ENCODE data around the gene SH3BP4. TPM values are rescaled to one million over a fixed set of nuclear protein-coding genes. Genes with fewer than 3 reads are reported as not detected.

The SH3BP4 gene
- not detected in 2 replicates for total RNA-seq (2014; rRNA removed; shearing (Covaris generic); ENCODE audit: low replicate concordance)

- Histone ChIP-seq H3K9me2 (replicated peaks; ENCODE audit: insufficient read depth, low read length) (no peaks in the 10 kb centered on the region), H3K27ac (ENCODE audit: low read length) (no peak within 1 kb of the TSS), H3K4me3 (ENCODE audit: low read length) (no peak within 1 kb of the TSS), H4K20me1 (ENCODE audit: insufficient read depth, low read depth, low read length) (no peaks in the 10 kb centered on the region), H3K36me3 (ENCODE audit: insufficient read depth, low read length) (no peaks in the 10 kb centered on the region), H3K79me2 (ENCODE audit: low read length) (no peaks in the 10 kb centered on the region), H3K9me3 (ENCODE audit: low read length) (no peaks in the 10 kb centered on the region), H3K9ac (ENCODE audit: low read length) (no peak within 1 kb of the TSS), H3K4me2 (ENCODE audit: low read depth, low read length, poor library complexity, severe bottlenecking) (no peak within 1 kb of the TSS), H3K27me3 (ENCODE audit: low read length) (no peaks in the 10 kb centered on the region), H2AFZ (ENCODE audit: low read length) (no peak within 1 kb of the TSS), H3K4me1 (ENCODE audit: low read length) (no peaks in the 10 kb centered on the region)
- DNase-seq = no peak
These were observed at the start of gene SH3BP4 for GRCh38 chr2:234951664-234952269. Gene SH3BP4 (plus strand): TSS chr2:234952017. CDS start chr2:235035003, 82,986 bp downstream.

DNA sequence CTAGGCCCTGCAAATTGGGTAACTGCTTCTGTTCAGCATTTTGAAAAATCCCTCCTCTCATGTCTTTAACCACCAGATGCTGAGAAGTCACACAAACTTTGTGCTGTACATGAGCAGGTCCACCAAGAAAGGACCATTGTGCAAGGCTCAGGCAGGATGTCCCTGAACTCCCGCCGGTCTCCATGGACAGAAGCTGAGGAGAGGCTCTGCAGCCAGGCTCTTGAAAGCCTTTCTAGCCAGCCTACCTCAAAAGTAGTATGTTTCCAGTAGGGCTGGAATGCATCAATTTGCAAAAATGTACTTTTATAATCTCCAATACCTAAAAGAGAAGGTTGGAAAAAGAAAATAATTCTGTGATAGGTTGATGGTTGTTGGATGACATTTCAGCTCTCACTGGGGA lies 47.0 kb upstream of the SH3BP4 start:
- H3K9me3 ChIP-seq (ENCODE audit: low read length) = no peaks in the 10 kb centered on the region
- no peak overlapping the region for H3K27ac ChIP-seq (ENCODE audit: low read length)
- no peaks in the 10 kb centered on the region for H4K20me1 ChIP-seq (ENCODE audit: insufficient read depth, low read depth, low read length)
- no peak overlapping the region for H3K9ac ChIP-seq (ENCODE audit: low read length)
- no peaks in the 10 kb centered on the region for H3K36me3 ChIP-seq (ENCODE audit: insufficient read depth, low read length)
- no peaks in the 10 kb centered on the region for H3K27me3 ChIP-seq (ENCODE audit: low read length)
- no peaks in the 10 kb centered on the region for H3K79me2 ChIP-seq (ENCODE audit: low read length)
- H3K4me1 ChIP-seq (ENCODE audit: low read length) = no peaks in the 10 kb centered on the region
- no peak for DNase-seq
- no peak overlapping the region for H3K4me3 ChIP-seq (ENCODE audit: low read length)
- no peak overlapping the region for H3K4me2 ChIP-seq (ENCODE audit: low read depth, low read length, poor library complexity, severe bottlenecking)
- no peak overlapping the region for H2AFZ ChIP-seq (ENCODE audit: low read length)
- H3K9me2 ChIP-seq (replicated peaks; ENCODE audit: insufficient read depth, low read length) = no peaks in the 10 kb centered on the region

- no peak for DNase-seq
- no peak overlapping the region for H3K27ac ChIP-seq (ENCODE audit: low read length)
These were observed 46.1 kb upstream of the SH3BP4 start for GRCh38 chr2:234905547-234906265.

DNA sequence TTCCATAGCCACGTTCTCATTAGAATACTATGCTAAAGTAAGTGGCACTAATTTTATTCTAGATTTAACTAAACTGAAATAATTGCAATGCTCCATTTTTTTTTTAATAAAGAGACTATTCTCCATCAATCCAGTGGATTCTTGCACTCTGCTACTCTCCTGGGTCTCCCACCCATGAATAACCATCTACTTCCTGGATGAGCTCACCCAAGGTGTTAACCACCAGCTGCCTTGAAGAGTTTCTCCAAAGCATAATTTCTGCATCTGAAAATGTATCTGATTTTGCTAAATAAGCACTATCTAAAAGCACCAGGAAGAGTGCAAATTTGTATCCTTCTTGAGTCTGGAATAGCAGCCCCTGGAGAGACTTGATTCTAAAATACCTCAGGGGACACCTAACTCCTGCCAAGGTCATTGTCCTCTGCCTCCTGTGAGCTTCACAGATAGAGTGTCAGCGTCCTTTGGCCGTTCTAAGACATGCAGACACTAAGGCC lies 41.6 kb upstream of the SH3BP4 start:
- Histone ChIP-seq H3K36me3 (ENCODE audit: insufficient read depth, low read length) (no peaks in the 10 kb centered on the region), H3K9me3 (ENCODE audit: low read length) (no peaks in the 10 kb centered on the region), H3K27ac (ENCODE audit: low read length) (no peak overlapping the region), H3K4me2 (ENCODE audit: low read depth, low read length, poor library complexity, severe bottlenecking) (no peak overlapping the region), H3K9me2 (replicated peaks; ENCODE audit: insufficient read depth, low read length) (no peaks in the 10 kb centered on the region), H3K4me3 (ENCODE audit: low read length) (no peak overlapping the region), H3K27me3 (ENCODE audit: low read length) (no peaks in the 10 kb centered on the region), H3K4me1 (ENCODE audit: low read length) (no peaks in the 10 kb centered on the region), H3K9ac (ENCODE audit: low read length) (no peak overlapping the region), H3K79me2 (ENCODE audit: low read length) (no peaks in the 10 kb centered on the region), H4K20me1 (ENCODE audit: insufficient read depth, low read depth, low read length) (no peaks in the 10 kb centered on the region), H2AFZ (ENCODE audit: low read length) (no peak overlapping the region)
- no peak for DNase-seq

More at GRCh38 chr2:234905547-234906265, 46.1 kb upstream of the SH3BP4 start:
- Histone ChIP-seq H3K4me2 (ENCODE audit: low read depth, low read length, poor library complexity, severe bottlenecking) (no peak overlapping the region), H4K20me1 (ENCODE audit: insufficient read depth, low read depth, low read length) (no peaks in the 10 kb centered on the region), H3K79me2 (ENCODE audit: low read length) (no peaks in the 10 kb centered on the region), H3K9me2 (replicated peaks; ENCODE audit: insufficient read depth, low read length) (no peaks in the 10 kb centered on the region), H2AFZ (ENCODE audit: low read length) (no peak overlapping the region), H3K4me3 (ENCODE audit: low read length) (no peak overlapping the region), H3K9ac (ENCODE audit: low read length) (no peak overlapping the region), H3K27me3 (ENCODE audit: low read length) (no peaks in the 10 kb centered on the region), H3K36me3 (ENCODE audit: insufficient read depth, low read length) (no peaks in the 10 kb centered on the region), H3K9me3 (ENCODE audit: low read length) (no peaks in the 10 kb centered on the region), H3K4me1 (ENCODE audit: low read length) (no peaks in the 10 kb centered on the region)

DNA sequence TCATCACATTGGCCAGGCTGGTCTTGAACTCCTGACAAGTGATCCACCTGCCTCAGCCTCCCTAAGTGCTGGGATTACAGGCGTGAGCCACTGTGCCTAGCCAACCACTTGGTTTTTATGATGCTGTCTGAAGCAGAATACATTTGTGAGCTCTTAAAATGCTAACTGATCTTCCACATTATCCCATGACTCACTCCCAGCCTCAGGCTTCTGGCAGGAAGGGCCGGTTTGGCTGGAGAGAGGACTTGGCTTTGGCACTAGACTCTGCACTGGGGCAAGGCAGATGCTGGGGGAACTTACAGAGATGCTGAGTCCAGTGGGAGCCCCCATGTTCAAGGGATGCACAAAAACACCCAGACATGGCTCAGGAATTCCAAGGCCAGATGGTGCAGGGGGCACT lies 40.5 kb upstream of the SH3BP4 start:
- Histone ChIP-seq H3K27me3 (ENCODE audit: low read length) (no peaks in the 10 kb centered on the region), H4K20me1 (ENCODE audit: insufficient read depth, low read depth, low read length) (no peaks in the 10 kb centered on the region), H3K27ac (ENCODE audit: low read length) (no peak overlapping the region), H3K36me3 (ENCODE audit: insufficient read depth, low read length) (no peaks in the 10 kb centered on the region), H2AFZ (ENCODE audit: low read length) (no peak overlapping the region), H3K9me2 (replicated peaks; ENCODE audit: insufficient read depth, low read length) (no peaks in the 10 kb centered on the region), H3K9ac (ENCODE audit: low read length) (no peak overlapping the region), H3K9me3 (ENCODE audit: low read length) (no peaks in the 10 kb centered on the region), H3K4me3 (ENCODE audit: low read length) (no peak overlapping the region), H3K4me2 (ENCODE audit: low read depth, low read length, poor library complexity, severe bottlenecking) (no peak overlapping the region), H3K79me2 (ENCODE audit: low read length) (no peaks in the 10 kb centered on the region), H3K4me1 (ENCODE audit: low read length) (no peaks in the 10 kb centered on the region)
- no peak for DNase-seq

GRCh38 chr2:234912437-234912836 lies 39.4 kb upstream of the SH3BP4 start:
- Histone ChIP-seq H3K4me2 (ENCODE audit: low read depth, low read length, poor library complexity, severe bottlenecking) (no peak overlapping the region), H3K36me3 (ENCODE audit: insufficient read depth, low read length) (no peaks in the 10 kb centered on the region), H2AFZ (ENCODE audit: low read length) (no peak overlapping the region), H3K4me3 (ENCODE audit: low read length) (no peak overlapping the region), H3K9me3 (ENCODE audit: low read length) (no peaks in the 10 kb centered on the region), H3K4me1 (ENCODE audit: low read length) (no peaks in the 10 kb centered on the region), H4K20me1 (ENCODE audit: insufficient read depth, low read depth, low read length) (no peaks in the 10 kb centered on the region), H3K27me3 (ENCODE audit: low read length) (no peaks in the 10 kb centered on the region), H3K27ac (ENCODE audit: low read length) (no peak overlapping the region), H3K9ac (ENCODE audit: low read length) (no peak overlapping the region), H3K9me2 (replicated peaks; ENCODE audit: insufficient read depth, low read length) (no peaks in the 10 kb centered on the region), H3K79me2 (ENCODE audit: low read length) (no peaks in the 10 kb centered on the region)
- no peak for DNase-seq

DNA sequence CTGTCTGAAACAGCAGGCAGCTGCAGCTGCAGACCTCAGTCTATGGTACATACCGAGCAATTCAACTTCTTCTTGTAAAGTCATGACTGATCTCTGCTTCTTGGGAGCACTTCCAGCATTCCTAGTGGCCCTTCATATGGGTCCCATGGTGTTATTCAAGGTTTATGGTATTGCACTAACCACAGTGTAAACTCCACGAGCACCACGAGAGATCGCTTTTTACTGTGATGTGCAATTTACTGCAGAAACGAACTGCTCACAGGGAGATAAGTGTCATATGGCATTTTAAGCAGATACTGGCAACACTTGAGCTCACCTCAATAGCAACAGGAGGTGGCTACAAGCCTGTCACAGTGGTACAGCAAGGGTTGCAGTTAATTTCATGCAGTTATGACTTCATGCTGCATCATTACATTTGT lies 38.6 kb upstream of the SH3BP4 start:
- no peaks in the 10 kb centered on the region for H3K4me1 ChIP-seq (ENCODE audit: low read length)

DNA sequence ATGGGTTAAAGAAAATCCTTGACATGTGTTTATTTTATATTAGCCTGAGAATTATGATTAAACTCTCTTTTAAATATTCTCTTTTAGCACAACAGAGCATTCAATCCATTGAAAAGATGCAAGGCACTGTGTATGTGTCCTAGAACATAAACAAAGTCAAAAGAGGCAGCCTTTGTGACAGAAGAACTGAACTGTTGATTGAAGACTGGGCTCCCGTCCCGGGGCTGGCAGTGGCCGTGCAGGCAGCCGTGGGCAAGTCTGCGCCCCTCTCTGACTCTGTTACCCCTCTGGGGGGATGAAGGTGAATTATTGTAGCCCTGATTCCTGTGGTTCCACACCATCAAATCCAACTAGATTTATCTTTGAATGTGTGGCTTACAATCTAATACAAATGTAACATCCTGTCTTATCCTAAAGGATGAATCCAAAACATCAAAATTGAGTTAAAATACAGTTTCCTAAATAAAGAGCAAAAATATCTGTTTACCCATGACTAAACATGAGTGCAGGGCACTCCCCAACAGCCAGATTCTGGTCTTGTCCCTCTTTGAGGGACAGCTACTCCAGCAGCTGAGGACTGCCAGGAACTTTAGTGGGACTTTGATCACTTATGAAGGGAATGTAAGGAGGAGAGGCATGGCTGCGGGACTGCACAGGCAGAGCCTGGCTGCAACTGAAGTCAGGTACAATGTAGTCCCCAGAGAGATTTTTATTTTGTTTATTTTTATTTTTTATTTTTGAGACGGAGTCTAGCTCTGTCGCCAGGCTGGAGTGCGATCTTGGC lies 37.3 kb upstream of the SH3BP4 start:
- Histone ChIP-seq H3K4me2 (ENCODE audit: low read depth, low read length, poor library complexity, severe bottlenecking) (no peak overlapping the region), H4K20me1 (ENCODE audit: insufficient read depth, low read depth, low read length) (no peaks in the 10 kb centered on the region), H3K9me2 (replicated peaks; ENCODE audit: insufficient read depth, low read length) (no peaks in the 10 kb centered on the region), H3K4me3 (ENCODE audit: low read length) (no peak overlapping the region), H3K27me3 (ENCODE audit: low read length) (no peaks in the 10 kb centered on the region; the same call in 1 of the 2 replicates), H3K9ac (ENCODE audit: low read length) (no peak overlapping the region), H3K4me1 (ENCODE audit: low read length) (no peaks in the 10 kb centered on the region), H3K27ac (ENCODE audit: low read length) (no peak overlapping the region), H3K36me3 (ENCODE audit: insufficient read depth, low read length) (no peaks in the 10 kb centered on the region), H3K9me3 (ENCODE audit: low read length) (no peaks in the 10 kb centered on the region), H2AFZ (ENCODE audit: low read length) (no peak overlapping the region), H3K79me2 (ENCODE audit: low read length) (no peaks in the 10 kb centered on the region)
- DNase-seq = no peak

More for the DNA sequence above, 38.6 kb upstream of the SH3BP4 start:
- Histone ChIP-seq H3K4me2 (ENCODE audit: low read depth, low read length, poor library complexity, severe bottlenecking) (no peak overlapping the region), H2AFZ (ENCODE audit: low read length) (no peak overlapping the region), H3K27me3 (ENCODE audit: low read length) (no peaks in the 10 kb centered on the region), H3K79me2 (ENCODE audit: low read length) (no peaks in the 10 kb centered on the region), H3K27ac (ENCODE audit: low read length) (no peak overlapping the region), H3K4me3 (ENCODE audit: low read length) (no peak overlapping the region), H3K9me2 (replicated peaks; ENCODE audit: insufficient read depth, low read length) (no peaks in the 10 kb centered on the region), H3K9ac (ENCODE audit: low read length) (no peak overlapping the region), H3K36me3 (ENCODE audit: insufficient read depth, low read length) (no peaks in the 10 kb centered on the region), H3K9me3 (ENCODE audit: low read length) (no peaks in the 10 kb centered on the region), H4K20me1 (ENCODE audit: insufficient read depth, low read depth, low read length) (no peaks in the 10 kb centered on the region)
- no peak for DNase-seq

Data from Karpas-422 (cell line).